B cell (primary cell): Measurements from ENCODE around the gene UCP2. TPM values are rescaled to one million over a fixed set of nuclear protein-coding genes. Genes with fewer than 3 reads are reported as not detected.

ENCODE experiments used
- ATAC-seq: fragments of 200-7000 bp; cut with Tn5 transposase; one replicate; pipeline ENCODE4 v1.10.0; 2021; ENCODE audit warnings: low read depth, mild to moderate bottlenecking, moderate number of reproducible peaks, moderate library complexity
- CTCF ChIA-PET: fragments of 350-600 bp; sonication (Branson Sonifier 250); formaldehyde crosslinking; loops from one replicate; lab custom pipeline; 2021; ENCODE audit warnings: antibody characterized with exemption, inconsistent platforms; lab: Charles Lee
- POLR2A ChIA-PET: fragments of 350-600 bp; sonication (Branson Sonifier 250); formaldehyde crosslinking; loops from one replicate; lab custom pipeline; 2021; ENCODE audit warnings: antibody characterized with exemption; lab: Charles Lee
- DNase-seq: peaks from one replicate; pipeline ENCODE4 v3.0.0; 2013
- H2AFZ ChIP-seq: 2 replicates; pipeline ENCODE4 v1.6.1; 2012; ENCODE audit warnings: mild to moderate bottlenecking, low read depth, low read length; ENCODE audit not compliant: insufficient read depth, poor library complexity, severe bottlenecking
- H3K27ac ChIP-seq, 2 donors: 1 replicate in 1 of 2; 2 replicates in 1 of 2; pipeline ENCODE4 v1.5.1; 2012 to 2013; ENCODE audit warnings: low read length in 2 of 2, mild to moderate bottlenecking in 2 of 2, moderate library complexity in 1 of 2
- H3K27me3 ChIP-seq, 4 experiments: fragments of 200-600 bp in 1 of 4; sonication (generic) in 1 of 4; replicated peaks in 1 of 4; 1 replicate in 2 of 4; 2 replicates in 2 of 4; pipeline versions ENCODE4 v1.6.1 to v1.7.0; 2013 to 2016; ENCODE audit warnings: low read length in 3 of 4, mild to moderate bottlenecking in 2 of 4, mixed read lengths in 1 of 4, moderate library complexity in 1 of 4; ENCODE audit not compliant: insufficient read depth in 4 of 4, control insufficient read depth in 3 of 4; ENCODE audit errors: control extremely low read depth in 1 of 4
- H3K36me3 ChIP-seq, 2 experiments: replicated peaks in 1 of 2; 1 replicate in 1 of 2; 2 replicates in 1 of 2; pipeline versions ENCODE4 v1.6.1 to v1.7.1; 2013; ENCODE audit warnings: low read length in 1 of 2; ENCODE audit not compliant: insufficient read depth in 2 of 2, control insufficient read depth in 1 of 2; ENCODE audit errors: control extremely low read depth in 1 of 2, extremely low read depth in 1 of 2
- H3K4me1 ChIP-seq, 2 donors: fragments of 200-600 bp in 1 of 2; sonication (generic) in 1 of 2; 1 replicate in 1 of 2; 2 replicates in 1 of 2; pipeline versions ENCODE4 v1.5.1 to v1.6.1; 2013 to 2017; ENCODE audit warnings: low read length in 2 of 2; ENCODE audit not compliant: control insufficient read depth in 2 of 2, insufficient read depth in 2 of 2
- H3K4me2 ChIP-seq: replicated peaks from 2 replicates; pipeline ENCODE3; 2012; ENCODE audit warnings: mild to moderate bottlenecking, low read depth, low read length; ENCODE audit not compliant: poor library complexity, severe bottlenecking
- H3K4me3 ChIP-seq, 5 experiments: fragments of 200-600 bp in 1 of 5; sonication (generic) in 1 of 5; 1 replicate in 3 of 5; 2 replicates in 2 of 5; pipeline versions ENCODE4 v1.5.1 to v1.7.0; 2011 to 2016; ENCODE audit warnings: low read length in 4 of 5, mild to moderate bottlenecking in 4 of 5, low read depth in 2 of 5, control low read depth in 1 of 5, moderate library complexity in 1 of 5; ENCODE audit not compliant: insufficient read depth in 1 of 5; ENCODE audit errors: control extremely low read depth in 1 of 5, extremely low read depth in 1 of 5
- H3K79me2 ChIP-seq: fragments of 200-600 bp; sonication (generic); one replicate; pipeline ENCODE4 v1.6.0; 2016; ENCODE audit warnings: low read length; ENCODE audit not compliant: control insufficient read depth, insufficient read depth
- H3K9ac ChIP-seq: fragments of 200-600 bp; sonication (generic); 2 replicates; pipeline ENCODE4 v1.6.1; 2017; ENCODE audit warnings: mild to moderate bottlenecking, low read length, moderate library complexity
- H3K9me3 ChIP-seq, 3 donors: one replicate each; pipeline versions ENCODE4 v1.6.1 to v1.7.1; 2013; ENCODE audit warnings: low read length in 2 of 3; ENCODE audit not compliant: control insufficient read depth in 2 of 3, insufficient read depth in 1 of 3; ENCODE audit errors: control extremely low read depth in 1 of 3
- H4K20me1 ChIP-seq: 2 replicates; pipeline ENCODE4 v1.6.0; 2012; ENCODE audit warnings: mild to moderate bottlenecking, low read length; ENCODE audit not compliant: insufficient read depth, control insufficient read depth, poor library complexity, severe bottlenecking
- H3K27ac Mint-ChIP-seq: one replicate; pipeline ENCODE4 v1.8.0; 2021; ENCODE audit warnings: mixed read lengths
- H3K27me3 Mint-ChIP-seq: one replicate; pipeline ENCODE4 v1.8.0; 2021; ENCODE audit warnings: mixed read lengths
- H3K4me1 Mint-ChIP-seq: one replicate; pipeline ENCODE4 v1.8.0; 2021; ENCODE audit warnings: mixed read lengths
- H3K4me3 Mint-ChIP-seq: one replicate; pipeline ENCODE4 v1.8.0; 2021; ENCODE audit warnings: mixed read lengths
- H3K9me3 Mint-ChIP-seq: one replicate; pipeline ENCODE4 v1.8.0; 2022; ENCODE audit warnings: mixed read lengths; ENCODE audit not compliant: insufficient read depth
- EZH2 ChIP-seq: IDR thresholded peaks from 2 replicates; pipeline ENCODE4 v1.6.1; 2012; ENCODE audit warnings: borderline replicate concordance, low read depth, mild to moderate bottlenecking, moderate library complexity, low read length; ENCODE audit not compliant: insufficient read depth, poor library complexity, severe bottlenecking
- WGBS: methylation state at CpG from one replicate; pipeline ENCODE4 v1.1.5; 2013; ENCODE audit warnings: missing lambda C conversion rate; ENCODE audit not compliant: insufficient coverage; 5-methylcytosine and 5-hydroxymethylcytosine counted together
- intact Hi-C: fragments of 100-400 bp; cut with micrococcal nuclease; formaldehyde crosslinking; loops from one replicate; pipeline ENCODE4 v1.10.0; 2022
- polyA plus RNA-seq: library from polyadenylated mRNA; depleted of rRNA; stranded (reverse); fragments of >200 nt; gene quantifications from 2 replicates; pipeline ENCODE4 v1.2.3, GENCODE V29; 2012
- total RNA-seq, 2 donors: library from RNA; stranded (reverse); fragments of 120-200 nt in 1 of 2; gene quantifications; 1 replicate in 1 of 2; 2 replicates in 1 of 2; pipeline versions ENCODE4 v1.2.3 to v1.2.4, GENCODE V29; 2013 to 2022
- TF ChIP-seq, protein P1 (sequence below): fragments of 200-600 bp; IDR thresholded peaks from one replicate; pipeline ENCODE4 v1.8.0; 2022; ENCODE audit warnings: antibody characterized with exemption, mild to moderate bottlenecking

The UCP2 gene
- total and polyA plus RNA-seq, 2 donors (not counting 1 experiment from before 2014, with no cell fraction given): 613 to 697 TPM

DNA sequence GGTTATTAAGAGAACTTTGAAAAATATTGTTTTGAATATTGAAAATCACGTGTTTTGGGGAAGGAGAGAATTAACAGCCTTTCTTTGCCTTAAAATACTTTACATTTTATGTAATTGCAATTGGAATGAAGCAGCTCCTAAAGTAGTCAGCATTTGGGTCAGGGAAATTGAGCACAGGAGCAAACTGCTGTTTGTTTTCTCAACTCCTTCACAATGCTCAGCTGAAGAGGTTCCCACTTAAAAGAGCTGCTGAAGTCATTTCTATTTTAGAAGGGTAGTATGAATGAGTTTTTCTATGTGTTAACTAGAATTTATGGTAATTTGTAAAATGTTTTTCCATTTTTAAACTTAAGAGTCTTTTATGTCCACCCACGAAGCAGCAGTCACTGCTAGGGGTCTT is 8.1 kb upstream of the UCP2 start:
- no peak overlapping the region for H3K4me2 ChIP-seq
- H4K20me1 ChIP-seq: no peaks in the 10 kb centered on the region
- ChIA-PET POLR2A (interaction anchor here (0.6 to 5.4 kb wide), 2 partner anchors 9 to 1175 kb away, joined by 5 to 77 read pairs; partner anchors contain the start of gene UCP2), CTCF (interaction anchor here (1.0 to 7.3 kb wide), 6 partner anchors 9 to 99 kb away, joined by 3 to 63 read pairs (median 4); partner anchors contain the start of gene UCP2)
- Mint-ChIP-seq H3K4me1 (peaks cover 57% of the 10 kb centered on the region), H3K4me3 (peak overlapping the region; percentile 41), H3K27ac (peak overlapping the region; percentile 75), H3K27me3 (no peaks in the 10 kb centered on the region), H3K9me3 (no peaks in the 10 kb centered on the region)
- H3K9me3 ChIP-seq: peaks cover 0 to 4% (median 0%) of the 10 kb centered on the region in 3 donors
- no peak overlapping the region for H2AFZ ChIP-seq
- H3K9ac ChIP-seq: no peak overlapping the region
- ATAC-seq (no peak), DNase-seq (no peak)
- TF ChIP-seq EZH2: no peak
- TF ChIP-seq, protein P1, sequence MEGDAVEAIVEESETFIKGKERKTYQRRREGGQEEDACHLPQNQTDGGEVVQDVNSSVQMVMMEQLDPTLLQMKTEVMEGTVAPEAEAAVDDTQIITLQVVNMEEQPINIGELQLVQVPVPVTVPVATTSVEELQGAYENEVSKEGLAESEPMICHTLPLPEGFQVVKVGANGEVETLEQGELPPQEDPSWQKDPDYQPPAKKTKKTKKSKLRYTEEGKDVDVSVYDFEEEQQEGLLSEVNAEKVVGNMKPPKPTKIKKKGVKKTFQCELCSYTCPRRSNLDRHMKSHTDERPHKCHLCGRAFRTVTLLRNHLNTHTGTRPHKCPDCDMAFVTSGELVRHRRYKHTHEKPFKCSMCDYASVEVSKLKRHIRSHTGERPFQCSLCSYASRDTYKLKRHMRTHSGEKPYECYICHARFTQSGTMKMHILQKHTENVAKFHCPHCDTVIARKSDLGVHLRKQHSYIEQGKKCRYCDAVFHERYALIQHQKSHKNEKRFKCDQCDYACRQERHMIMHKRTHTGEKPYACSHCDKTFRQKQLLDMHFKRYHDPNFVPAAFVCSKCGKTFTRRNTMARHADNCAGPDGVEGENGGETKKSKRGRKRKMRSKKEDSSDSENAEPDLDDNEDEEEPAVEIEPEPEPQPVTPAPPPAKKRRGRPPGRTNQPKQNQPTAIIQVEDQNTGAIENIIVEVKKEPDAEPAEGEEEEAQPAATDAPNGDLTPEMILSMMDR: no peak
- H3K27me3 ChIP-seq: no peaks in the 10 kb centered on the region
- H3K4me3 ChIP-seq: no peak overlapping the region
- H3K27ac ChIP-seq: no peak overlapping the region
- peaks cover 53 to 56% of the 10 kb centered on the region in 2 donors for H3K4me1 ChIP-seq
- peaks cover 8% of the 10 kb centered on the region for H3K79me2 ChIP-seq
- no CpG with 5 or more reads among the region's 2 CpGs for WGBS
- H3K36me3 ChIP-seq: no peaks in the 10 kb centered on the region
- intact Hi-C loops: loop anchor here (10.0 kb wide), 1 partner anchor 1556 kb away; the partner anchor contains the start of gene CLPB

DNA sequence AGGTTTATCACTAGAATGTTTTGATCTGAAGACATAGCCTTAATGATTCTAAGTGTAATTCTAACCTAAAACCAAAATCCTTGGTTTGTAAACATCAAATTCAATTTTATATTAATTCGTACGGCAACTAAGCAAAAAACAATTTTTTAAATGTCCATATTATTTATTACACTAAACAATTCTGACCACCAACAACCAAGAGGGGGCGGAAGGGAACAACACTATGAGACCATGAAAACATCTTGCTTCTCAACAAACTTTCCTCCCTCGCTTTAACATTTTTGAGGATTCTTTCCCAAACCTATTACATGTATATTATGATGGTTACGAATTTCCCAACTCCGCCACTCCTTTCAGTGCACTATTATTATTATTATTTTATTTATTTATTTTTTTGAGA is 6.5 kb upstream of the UCP2 start:
- Mint-ChIP-seq H3K27ac (no peak overlapping the region), H3K4me1 (peaks cover 45% of the 10 kb centered on the region), H3K27me3 (no peaks in the 10 kb centered on the region), H3K9me3 (no peaks in the 10 kb centered on the region), H3K4me3 (no peak overlapping the region)
- peak; percentile 45 for DNase-seq
- Histone ChIP-seq H3K4me3 (no peak overlapping the region), H3K4me1 (peaks cover 38 to 51% of the 10 kb centered on the region in 2 donors), H3K9ac (no peak overlapping the region), H3K36me3 (no peaks in the 10 kb centered on the region), H4K20me1 (no peaks in the 10 kb centered on the region), H3K4me2 (no peak overlapping the region), H3K79me2 (peaks cover 11% of the 10 kb centered on the region), H3K9me3 (peaks cover 0 to 4% (median 0%) of the 10 kb centered on the region in 3 donors), H3K27ac (no peak overlapping the region), H3K27me3 (no peaks in the 10 kb centered on the region), H2AFZ (no peak overlapping the region)
- CTCF ChIA-PET: interaction anchor here (0.6 to 2.2 kb wide), 7 partner anchors 9 to 100 kb away, joined by 3 to 6 read pairs (median 3); no protein-coding TSS in a partner anchor
- intact Hi-C loops: no loop called here
- no peak for TF ChIP-seq EZH2
- TF ChIP-seq, protein P1: peak; percentile 22
- ATAC-seq: no peak
- POLR2A ChIA-PET: no interaction called here
- 100% methylated on average over 2 of the region's 6 CpGs for WGBS
